SK-N-SH treated with all-trans-retinoic acid at 6 μM for 48 hours (cell line): ENCODE measurements around the gene RALGAPA1.
"Not testable (repeated sequence)": the region's sequence is repeated elsewhere in the genome, so short reads cannot be mapped to it uniquely, and the experiment has no call there.

ENCODE experiments used
- ATAC-seq: fragments of 200-7000 bp; cut with Tn5 transposase; 3 replicates; pipeline ENCODE4 v1.9.1; 2020; ENCODE audit warnings: mild to moderate bottlenecking, moderate library complexity
- ARNTL ChIP-seq: fragments of 450-650 bp; formaldehyde crosslinking; IDR thresholded peaks from 2 replicates; pipeline ENCODE4 v1.5.0; 2020; ENCODE audit warnings: low read depth, mild to moderate bottlenecking, moderate library complexity, borderline replicate concordance
- BACH2 ChIP-seq: fragments of 250-450 bp; sonication (Bioruptor Pico); IDR thresholded peaks from 2 replicates; pipeline ENCODE4 v1.9.0; 2021; ENCODE audit warnings: mild to moderate bottlenecking, borderline replicate concordance
- CSDC2 ChIP-seq: fragments of 250-450 bp; sonication (Bioruptor Pico); IDR thresholded peaks from 2 replicates; pipeline ENCODE4 v1.5.0; 2020; ENCODE audit warnings: mild to moderate bottlenecking, moderate library complexity
- ESRRG ChIP-seq: fragments of 250-450 bp; sonication (Bioruptor Pico); IDR thresholded peaks from 2 replicates; pipeline ENCODE4 v1.6.1; 2021; ENCODE audit warnings: mild to moderate bottlenecking
- GLIS3 ChIP-seq: fragments of 250-450 bp; sonication (Bioruptor Pico); IDR thresholded peaks from 2 replicates; pipeline ENCODE4 v1.5.0; 2020; ENCODE audit warnings: mild to moderate bottlenecking, moderate library complexity
- OSR1 ChIP-seq: fragments of 250-450 bp; sonication (Bioruptor Pico); IDR thresholded peaks from 2 replicates; pipeline ENCODE4 v1.8.0; 2022; ENCODE audit warnings: moderate library complexity, mild to moderate bottlenecking, inconsistent platforms
- PPARA ChIP-seq: fragments of 250-450 bp; sonication (Bioruptor Pico); IDR thresholded peaks from 2 replicates; pipeline ENCODE4 v1.5.0; 2020; ENCODE audit warnings: mild to moderate bottlenecking, borderline replicate concordance
- RARB ChIP-seq: fragments of 250-450 bp; sonication (Bioruptor Pico); IDR thresholded peaks from 2 replicates; pipeline ENCODE4 v1.8.0; 2021; ENCODE audit warnings: mild to moderate bottlenecking, moderate library complexity
- SNAI2 ChIP-seq: fragments of 250-450 bp; sonication (Bioruptor Pico); IDR thresholded peaks from 2 replicates; pipeline ENCODE4 v1.5.0; 2020; ENCODE audit warnings: mild to moderate bottlenecking, moderate library complexity
- TOX ChIP-seq: fragments of 250-450 bp; sonication (Bioruptor Pico); IDR thresholded peaks from 2 replicates; pipeline ENCODE4 v1.8.0; 2021; ENCODE audit warnings: mild to moderate bottlenecking, moderate library complexity, borderline replicate concordance
- ZC3H10 ChIP-seq: fragments of 250-450 bp; sonication (Bioruptor Pico); IDR thresholded peaks from 2 replicates; pipeline ENCODE4 v1.5.1; 2021; ENCODE audit warnings: mild to moderate bottlenecking, moderate library complexity
- ZFP3 ChIP-seq: fragments of 250-450 bp; sonication (Bioruptor Pico); IDR thresholded peaks from 2 replicates; pipeline ENCODE4 v1.5.0; 2020; ENCODE audit warnings: mild to moderate bottlenecking, moderate library complexity
- ZNF565 ChIP-seq: fragments of 450-650 bp; formaldehyde crosslinking; conservative IDR thresholded peaks from 2 replicates; pipeline ENCODE4 v1.5.0; 2020; ENCODE audit warnings: low read depth, mild to moderate bottlenecking, moderate library complexity
- ZNF8 ChIP-seq: fragments of 450-650 bp; formaldehyde crosslinking; IDR thresholded peaks from 2 replicates; pipeline ENCODE4 v1.5.0; 2020; ENCODE audit warnings: mild to moderate bottlenecking, moderate library complexity
- TF ChIP-seq, protein P1 (sequence below): fragments of 250-450 bp; sonication (Bioruptor Pico); IDR thresholded peaks from 2 replicates; pipeline ENCODE4 v1.8.0; 2021; ENCODE audit warnings: low read depth, mild to moderate bottlenecking, moderate library complexity, borderline replicate concordance
- TF ChIP-seq, protein P2 (sequence below): fragments of 250-450 bp; sonication (Bioruptor Pico); IDR thresholded peaks from 2 replicates; pipeline ENCODE4 v1.5.1; 2021; ENCODE audit warnings: mild to moderate bottlenecking, moderate library complexity
- TF ChIP-seq, protein P3 (sequence below): fragments of 250-450 bp; sonication (Bioruptor Pico); IDR thresholded peaks from 2 replicates; pipeline ENCODE4 v1.5.0; 2020; ENCODE audit warnings: mild to moderate bottlenecking, moderate library complexity
- TF ChIP-seq, protein P4 (sequence below): fragments of 250-450 bp; sonication (Bioruptor Pico); IDR thresholded peaks from 2 replicates; pipeline ENCODE4 v1.8.0; 2020; ENCODE audit warnings: mild to moderate bottlenecking, moderate library complexity, borderline replicate concordance

RALGAPA1 gene

DNA sequence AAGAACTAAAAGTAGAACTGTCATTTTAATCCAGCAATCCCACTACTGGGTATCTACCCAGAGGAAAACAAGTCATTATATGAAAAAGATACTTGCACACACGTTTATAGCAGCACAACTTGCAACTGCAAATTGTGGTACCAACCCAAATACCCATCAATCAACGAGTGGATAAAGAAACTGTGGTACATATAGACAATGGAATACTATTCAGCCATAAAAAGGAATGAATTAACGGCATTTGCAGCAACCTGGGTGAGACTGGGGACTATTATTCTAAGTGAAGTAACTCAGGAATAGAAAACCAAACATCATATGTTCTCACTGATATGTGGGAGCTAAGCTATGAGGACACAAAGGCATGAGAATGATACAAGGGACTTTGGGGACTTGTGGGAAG, 73.9 kb downstream of the RALGAPA1 start:
- TF ChIP-seq ZNF8: peak; percentile 82

DNA sequence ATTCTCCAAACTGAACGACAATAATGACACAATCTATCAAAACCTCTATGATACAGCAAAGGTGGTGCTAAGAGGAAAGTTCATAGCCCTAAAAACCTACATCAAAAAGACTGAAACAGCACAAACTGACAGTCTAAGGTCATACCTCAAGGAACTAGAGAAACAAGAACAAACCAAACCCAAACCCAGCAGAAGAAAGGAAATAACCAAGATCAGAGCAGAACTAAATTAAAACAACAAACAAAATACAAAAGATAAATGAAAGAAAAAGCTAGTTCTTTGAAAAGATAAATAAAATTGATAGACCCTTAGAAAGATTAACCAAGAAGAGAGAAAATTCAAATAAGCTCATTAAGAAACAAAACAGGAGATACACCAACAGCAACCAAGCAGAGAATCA, 75.6 kb downstream of the RALGAPA1 start:
- ATAC-seq: not testable (repeated sequence)

More for the DNA sequence above, 73.9 kb downstream of the RALGAPA1 start:
- ATAC-seq: not testable (repeated sequence)

DNA sequence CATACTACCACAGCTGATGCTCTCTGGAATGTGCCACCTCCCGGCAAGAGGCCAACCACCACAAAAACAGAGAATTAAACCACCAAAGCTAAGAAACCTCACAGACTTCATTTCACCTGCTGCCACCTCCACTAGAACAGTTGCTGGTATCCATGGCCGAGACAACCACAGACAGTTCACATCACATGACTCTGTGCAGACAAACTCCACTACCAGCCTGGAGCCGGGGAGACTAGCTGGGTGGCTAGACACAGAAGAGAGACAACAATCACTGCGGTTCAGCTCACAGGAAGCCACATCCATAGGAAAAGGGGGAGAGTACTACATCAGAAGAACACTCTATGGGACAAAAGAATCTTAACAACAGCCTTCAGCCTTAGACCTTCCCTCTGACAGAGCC, 78.2 kb downstream of the RALGAPA1 start:
- TF ChIP-seq PPARA (CRISPR knock-in tag) (no peak), BACH2 (CRISPR knock-in tag) (no peak), ZFP3 (CRISPR knock-in tag) (no peak)
- TF ChIP-seq, protein P1, sequence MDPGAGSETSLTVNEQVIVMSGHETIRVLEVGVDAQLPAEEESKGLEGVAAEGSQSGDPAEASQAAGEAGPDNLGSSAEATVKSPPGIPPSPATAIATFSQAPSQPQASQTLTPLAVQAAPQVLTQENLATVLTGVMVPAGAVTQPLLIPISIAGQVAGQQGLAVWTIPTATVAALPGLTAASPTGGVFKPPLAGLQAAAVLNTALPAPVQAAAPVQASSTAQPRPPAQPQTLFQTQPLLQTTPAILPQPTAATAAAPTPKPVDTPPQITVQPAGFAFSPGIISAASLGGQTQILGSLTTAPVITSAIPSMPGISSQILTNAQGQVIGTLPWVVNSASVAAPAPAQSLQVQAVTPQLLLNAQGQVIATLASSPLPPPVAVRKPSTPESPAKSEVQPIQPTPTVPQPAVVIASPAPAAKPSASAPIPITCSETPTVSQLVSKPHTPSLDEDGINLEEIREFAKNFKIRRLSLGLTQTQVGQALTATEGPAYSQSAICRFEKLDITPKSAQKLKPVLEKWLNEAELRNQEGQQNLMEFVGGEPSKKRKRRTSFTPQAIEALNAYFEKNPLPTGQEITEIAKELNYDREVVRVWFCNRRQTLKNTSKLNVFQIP: no peak
- no peak for ATAC-seq

DNA sequence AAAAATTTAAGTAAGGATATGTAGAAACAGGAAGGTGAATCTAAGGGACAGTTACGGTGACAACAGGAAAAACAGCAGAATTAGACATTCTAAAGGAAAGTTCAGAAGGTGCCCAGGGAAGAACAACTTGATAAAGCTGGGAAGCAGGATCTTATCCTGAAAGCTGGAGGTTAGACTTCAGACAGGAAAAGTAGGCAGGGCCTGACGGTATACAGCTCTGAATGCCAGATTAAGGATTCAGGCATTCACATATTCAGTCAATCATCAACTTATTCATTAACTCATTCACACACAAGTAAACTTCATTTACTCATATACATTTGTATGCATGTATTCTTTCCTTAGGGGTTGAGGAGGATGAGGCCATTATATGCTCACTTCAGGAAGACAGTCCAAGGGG, 81.3 kb downstream of the RALGAPA1 start:
- TF ChIP-seq TOX (CRISPR knock-in tag): no peak
- ATAC-seq: no peak

DNA sequence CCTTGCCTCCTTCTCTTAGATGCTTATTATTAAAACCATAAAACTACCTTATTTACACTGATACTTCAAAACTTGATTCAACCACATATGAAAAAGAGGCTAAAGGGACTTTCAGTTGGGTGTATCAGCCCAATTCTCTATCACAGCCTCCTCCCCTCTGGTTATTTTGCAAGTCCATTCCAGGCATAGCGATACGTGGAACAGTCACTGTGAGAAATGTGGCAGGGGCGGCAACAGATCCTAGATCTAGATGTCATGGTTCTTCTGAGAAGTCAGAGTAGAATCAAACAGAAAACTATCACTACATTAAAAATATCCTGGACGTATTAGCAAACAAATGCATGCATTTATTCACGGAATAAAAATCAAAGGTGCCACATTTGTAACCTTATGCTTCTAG, 83.2 kb downstream of the RALGAPA1 start:
- no peak for ATAC-seq
- no peak for TF ChIP-seq CSDC2 (CRISPR knock-in tag)
- TF ChIP-seq ZC3H10 (CRISPR knock-in tag): no peak
- TF ChIP-seq, protein P2, sequence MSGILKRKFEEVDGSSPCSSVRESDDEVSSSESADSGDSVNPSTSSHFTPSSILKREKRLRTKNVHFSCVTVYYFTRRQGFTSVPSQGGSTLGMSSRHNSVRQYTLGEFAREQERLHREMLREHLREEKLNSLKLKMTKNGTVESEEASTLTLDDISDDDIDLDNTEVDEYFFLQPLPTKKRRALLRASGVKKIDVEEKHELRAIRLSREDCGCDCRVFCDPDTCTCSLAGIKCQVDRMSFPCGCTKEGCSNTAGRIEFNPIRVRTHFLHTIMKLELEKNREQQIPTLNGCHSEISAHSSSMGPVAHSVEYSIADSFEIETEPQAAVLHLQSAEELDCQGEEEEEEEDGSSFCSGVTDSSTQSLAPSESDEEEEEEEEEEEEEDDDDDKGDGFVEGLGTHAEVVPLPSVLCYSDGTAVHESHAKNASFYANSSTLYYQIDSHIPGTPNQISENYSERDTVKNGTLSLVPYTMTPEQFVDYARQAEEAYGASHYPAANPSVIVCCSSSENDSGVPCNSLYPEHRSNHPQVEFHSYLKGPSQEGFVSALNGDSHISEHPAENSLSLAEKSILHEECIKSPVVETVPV (CRISPR knock-in tag): no peak
- no peak for TF ChIP-seq TOX (CRISPR knock-in tag)
- TF ChIP-seq OSR1 (CRISPR knock-in tag): no peak
- no peak for TF ChIP-seq ZFP3 (CRISPR knock-in tag)
- TF ChIP-seq ARNTL (CRISPR knock-in tag): no peak
- TF ChIP-seq, protein P3, sequence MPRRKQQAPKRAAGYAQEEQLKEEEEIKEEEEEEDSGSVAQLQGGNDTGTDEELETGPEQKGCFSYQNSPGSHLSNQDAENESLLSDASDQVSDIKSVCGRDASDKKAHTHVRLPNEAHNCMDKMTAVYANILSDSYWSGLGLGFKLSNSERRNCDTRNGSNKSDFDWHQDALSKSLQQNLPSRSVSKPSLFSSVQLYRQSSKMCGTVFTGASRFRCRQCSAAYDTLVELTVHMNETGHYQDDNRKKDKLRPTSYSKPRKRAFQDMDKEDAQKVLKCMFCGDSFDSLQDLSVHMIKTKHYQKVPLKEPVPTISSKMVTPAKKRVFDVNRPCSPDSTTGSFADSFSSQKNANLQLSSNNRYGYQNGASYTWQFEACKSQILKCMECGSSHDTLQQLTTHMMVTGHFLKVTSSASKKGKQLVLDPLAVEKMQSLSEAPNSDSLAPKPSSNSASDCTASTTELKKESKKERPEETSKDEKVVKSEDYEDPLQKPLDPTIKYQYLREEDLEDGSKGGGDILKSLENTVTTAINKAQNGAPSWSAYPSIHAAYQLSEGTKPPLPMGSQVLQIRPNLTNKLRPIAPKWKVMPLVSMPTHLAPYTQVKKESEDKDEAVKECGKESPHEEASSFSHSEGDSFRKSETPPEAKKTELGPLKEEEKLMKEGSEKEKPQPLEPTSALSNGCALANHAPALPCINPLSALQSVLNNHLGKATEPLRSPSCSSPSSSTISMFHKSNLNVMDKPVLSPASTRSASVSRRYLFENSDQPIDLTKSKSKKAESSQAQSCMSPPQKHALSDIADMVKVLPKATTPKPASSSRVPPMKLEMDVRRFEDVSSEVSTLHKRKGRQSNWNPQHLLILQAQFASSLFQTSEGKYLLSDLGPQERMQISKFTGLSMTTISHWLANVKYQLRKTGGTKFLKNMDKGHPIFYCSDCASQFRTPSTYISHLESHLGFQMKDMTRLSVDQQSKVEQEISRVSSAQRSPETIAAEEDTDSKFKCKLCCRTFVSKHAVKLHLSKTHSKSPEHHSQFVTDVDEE: no peak
- TF ChIP-seq SNAI2 (CRISPR knock-in tag): no peak
- TF ChIP-seq ESRRG (CRISPR knock-in tag): no peak
- TF ChIP-seq, protein P4, sequence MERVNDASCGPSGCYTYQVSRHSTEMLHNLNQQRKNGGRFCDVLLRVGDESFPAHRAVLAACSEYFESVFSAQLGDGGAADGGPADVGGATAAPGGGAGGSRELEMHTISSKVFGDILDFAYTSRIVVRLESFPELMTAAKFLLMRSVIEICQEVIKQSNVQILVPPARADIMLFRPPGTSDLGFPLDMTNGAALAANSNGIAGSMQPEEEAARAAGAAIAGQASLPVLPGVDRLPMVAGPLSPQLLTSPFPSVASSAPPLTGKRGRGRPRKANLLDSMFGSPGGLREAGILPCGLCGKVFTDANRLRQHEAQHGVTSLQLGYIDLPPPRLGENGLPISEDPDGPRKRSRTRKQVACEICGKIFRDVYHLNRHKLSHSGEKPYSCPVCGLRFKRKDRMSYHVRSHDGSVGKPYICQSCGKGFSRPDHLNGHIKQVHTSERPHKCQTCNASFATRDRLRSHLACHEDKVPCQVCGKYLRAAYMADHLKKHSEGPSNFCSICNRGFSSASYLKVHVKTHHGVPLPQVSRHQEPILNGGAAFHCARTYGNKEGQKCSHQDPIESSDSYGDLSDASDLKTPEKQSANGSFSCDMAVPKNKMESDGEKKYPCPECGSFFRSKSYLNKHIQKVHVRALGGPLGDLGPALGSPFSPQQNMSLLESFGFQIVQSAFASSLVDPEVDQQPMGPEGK: no peak
- TF ChIP-seq, protein P1: no peak
- TF ChIP-seq GLIS3 (CRISPR knock-in tag): no peak
- no peak for TF ChIP-seq ZNF565 (CRISPR knock-in tag)
- TF ChIP-seq RARB (CRISPR knock-in tag): no peak
